SK-MEL-5 (cell line): Measurements from ENCODE around the gene CAMTA1. TPM values are rescaled to one million over a fixed set of nuclear protein-coding genes. Genes with fewer than 3 reads are reported as not detected.
"Not testable (repeated sequence)": the region's sequence is repeated elsewhere in the genome, so short reads cannot be mapped to it uniquely, and the experiment has no call there.

Experiments used
- DNase-seq: peaks from one replicate; pipeline ENCODE4 v3.0.0-alpha.2; 2016; ENCODE audit warnings: low read depth, low spot score
- in situ Hi-C: cut with HindIII; loops from 2 replicates; pipeline ENCODE4 v1.10.0; 2016; ENCODE audit warnings: low sequenced_read_pairs, high pct_unique_total_duplicates, low pct_unique_long_range_greater_than_20kb
- total RNA-seq: library from RNA; depleted of rRNA; stranded (reverse); fragments of >200 nt; shearing (Covaris generic); gene quantifications from 2 replicates; pipeline ENCODE4 v1.2.3, GENCODE V29; 2014

CAMTA1 gene
- total RNA-seq, 1 experiment from 2014 or later, result 47.4 TPM

DNA sequence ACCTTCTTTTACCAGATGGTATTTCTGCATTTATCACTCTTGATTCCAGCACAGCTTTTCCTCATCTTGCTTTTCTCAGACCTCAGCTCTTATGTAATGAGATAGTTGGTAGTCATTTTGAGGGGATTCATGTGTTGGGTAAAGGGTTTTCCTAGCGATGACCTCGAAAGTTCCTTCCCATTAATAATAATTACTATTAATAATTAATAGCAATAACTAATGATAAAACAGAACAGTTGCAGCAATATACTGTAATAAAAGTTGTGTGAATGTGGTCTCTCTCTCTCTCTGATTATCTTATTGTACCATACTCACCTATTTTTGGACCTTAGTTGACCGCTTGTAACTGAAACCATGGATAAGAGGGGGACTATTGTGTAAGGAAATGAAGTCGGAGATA, 14.2 kb downstream of the CAMTA1 start:
- in situ Hi-C loops, result no loop called here

GRCh38 chr1:6800745-6801144, 15.5 kb downstream of the CAMTA1 start:
- no peak for DNase-seq
- in situ Hi-C loops, result no loop called here

More for the DNA sequence above, 14.2 kb downstream of the CAMTA1 start:
- no peak for DNase-seq

DNA sequence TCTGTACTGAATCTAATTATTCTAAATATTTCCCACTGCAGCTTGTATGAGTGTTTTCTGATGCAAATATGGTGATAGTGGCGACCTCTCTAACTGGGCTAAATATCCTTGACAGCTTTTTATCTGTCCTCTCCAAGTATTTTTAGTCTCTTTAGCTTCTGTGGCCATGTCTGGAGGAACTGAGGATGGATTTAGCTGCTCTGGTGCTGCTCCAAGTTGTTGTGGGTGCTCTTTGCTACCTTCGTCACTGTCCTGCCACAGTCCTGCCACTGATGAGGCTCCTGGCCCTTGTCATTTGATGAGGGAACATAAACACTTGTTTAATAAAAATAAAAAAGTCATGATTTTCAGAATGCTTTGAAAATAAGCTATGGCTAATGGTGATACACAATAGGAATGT, 15.9 kb downstream of the CAMTA1 start:
- DNase-seq, result no peak
- in situ Hi-C loops, result no loop called here

DNA sequence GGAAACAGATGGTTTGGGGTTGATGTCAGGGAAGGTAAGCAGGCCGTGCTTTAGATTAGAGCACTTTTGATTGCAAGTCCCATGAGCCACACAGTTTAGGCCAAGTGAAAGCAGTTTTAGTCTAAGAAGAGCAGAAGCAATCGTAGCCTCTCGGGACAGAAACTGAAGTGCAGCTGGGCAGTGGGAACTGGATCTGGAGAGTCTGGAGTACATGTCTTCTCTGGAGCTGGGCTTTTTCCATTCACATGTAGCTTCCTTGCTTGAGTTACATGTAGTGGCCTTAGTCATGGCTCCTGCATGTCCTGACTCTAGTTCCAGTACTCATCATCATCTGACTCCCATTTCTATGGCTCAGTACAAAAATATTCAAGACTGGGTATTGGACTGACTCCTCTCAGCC, 16.7 kb downstream of the CAMTA1 start:
- no peak for DNase-seq

GRCh38 chr1:6802454-6802853, 17.2 kb downstream of the CAMTA1 start:
- no peak for DNase-seq
- in situ Hi-C loops, result no loop called here

More for the DNA sequence above, 16.7 kb downstream of the CAMTA1 start:
- in situ Hi-C loops, result no loop called here

GRCh38 chr1:6802893-6803292, 17.6 kb downstream of the CAMTA1 start:
- in situ Hi-C loops, result no loop called here

DNA sequence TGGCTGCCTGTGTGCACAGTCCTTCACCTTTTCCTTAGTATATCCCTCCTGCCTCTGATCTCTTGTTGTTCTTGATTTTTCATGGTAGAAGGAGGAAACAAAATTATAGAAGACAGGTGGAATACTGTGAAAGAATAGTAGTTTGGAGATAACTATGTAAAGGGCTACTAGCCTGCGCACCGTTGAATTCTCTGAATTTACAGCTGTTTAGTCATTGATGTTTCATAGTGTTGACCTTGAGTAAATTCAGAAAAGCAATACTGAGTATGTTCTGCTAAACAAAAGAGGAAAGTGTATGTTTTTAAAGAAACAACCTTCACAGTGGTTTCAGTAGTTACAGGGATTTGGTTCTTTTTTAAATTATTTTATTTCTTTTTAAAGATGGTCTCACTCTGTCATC, 18.1 kb downstream of the CAMTA1 start:
- no peak for DNase-seq
- in situ Hi-C loops, result no loop called here

More at GRCh38 chr1:6802893-6803292, 17.6 kb downstream of the CAMTA1 start:
- DNase-seq, result no peak

GRCh38 chr1:6805004-6805416, 19.8 kb downstream of the CAMTA1 start:
- DNase-seq, result no peak
- in situ Hi-C loops, result no loop called here

DNA sequence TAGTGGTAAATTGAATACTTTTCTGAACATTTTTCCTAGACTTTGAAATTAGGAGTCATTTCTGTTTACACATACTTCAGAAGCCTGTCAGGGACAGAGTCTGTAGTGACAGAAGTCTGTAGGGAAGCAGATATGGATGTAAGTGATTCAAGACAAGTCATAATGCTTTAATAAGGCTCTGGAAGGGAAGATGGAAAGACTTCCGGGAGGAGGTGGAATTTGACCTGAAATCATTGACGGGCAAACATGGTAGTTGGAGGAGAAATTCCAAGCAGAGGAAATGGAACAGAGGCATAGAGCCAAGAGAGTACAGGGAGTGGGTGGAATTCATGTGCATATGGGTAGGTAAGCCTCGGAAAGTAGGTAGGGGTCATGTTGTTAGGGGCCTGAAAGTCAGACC, 22.5 kb downstream of the CAMTA1 start:
- in situ Hi-C loops, result no loop called here
- no peak for DNase-seq

DNA sequence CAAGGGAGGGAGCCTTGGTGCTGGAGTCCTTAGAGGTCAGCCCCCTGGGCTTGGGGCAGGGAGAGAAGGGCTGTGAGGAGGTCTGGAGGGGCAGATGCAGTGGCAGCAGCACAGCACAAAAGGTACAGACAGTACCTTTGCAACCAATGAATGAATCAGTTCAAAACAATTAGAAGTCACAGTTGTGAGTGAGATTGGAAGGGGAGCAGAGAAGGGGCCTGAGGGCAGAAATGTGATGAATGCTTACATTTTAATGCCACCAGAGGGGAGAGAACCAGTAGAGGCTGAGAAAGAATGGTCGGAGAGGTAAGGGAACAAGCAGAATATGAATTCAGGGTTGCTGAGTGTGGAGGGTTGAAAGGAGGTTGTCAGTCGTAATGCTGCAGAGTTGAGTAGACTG, 24.2 kb downstream of the CAMTA1 start:
- in situ Hi-C loops, result no loop called here
- no peak for DNase-seq

DNA sequence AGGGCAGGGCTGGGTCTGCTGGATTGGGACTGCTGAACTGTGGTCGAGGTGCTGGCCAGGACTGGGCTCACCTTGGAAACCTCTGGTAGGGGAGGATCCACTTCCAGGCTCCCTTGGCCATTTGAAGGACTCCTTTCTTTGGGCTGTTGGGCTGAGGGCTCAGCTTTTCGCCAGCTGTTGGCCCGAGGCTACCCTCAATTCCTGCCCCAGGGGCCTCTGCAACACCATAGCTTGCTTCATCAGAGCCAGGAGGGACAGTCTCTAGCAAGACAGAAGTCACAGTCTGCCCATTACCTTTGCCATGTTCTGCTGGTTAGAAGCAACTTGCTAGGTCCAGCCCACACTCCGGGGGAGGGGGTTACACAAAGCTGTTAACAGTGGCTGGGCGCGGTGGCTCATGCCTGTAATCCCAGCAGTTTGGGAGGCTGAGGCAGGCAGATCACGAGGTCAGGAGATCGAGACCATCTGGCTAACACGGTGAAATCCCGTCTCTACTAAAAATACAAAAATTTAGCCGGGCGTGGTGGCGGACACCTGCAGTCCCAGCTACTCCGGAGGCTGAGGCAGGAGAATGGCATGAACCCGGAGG, 25.0 kb downstream of the CAMTA1 start:
- DNase-seq, in situ Hi-C loops: not testable (repeated sequence)

GRCh38 chr1:6811583-6811982, 26.3 kb downstream of the CAMTA1 start:
- DNase-seq, result no peak
- in situ Hi-C loops, result no loop called here

- no peak for DNase-seq
- in situ Hi-C loops, result no loop called here
Observed at GRCh38 chr1:6813165-6813564, 27.9 kb downstream of the CAMTA1 start.

GRCh38 chr1:6815726-6816125, 30.5 kb downstream of the CAMTA1 start:
- no peak for DNase-seq
- in situ Hi-C loops, result no loop called here

DNA sequence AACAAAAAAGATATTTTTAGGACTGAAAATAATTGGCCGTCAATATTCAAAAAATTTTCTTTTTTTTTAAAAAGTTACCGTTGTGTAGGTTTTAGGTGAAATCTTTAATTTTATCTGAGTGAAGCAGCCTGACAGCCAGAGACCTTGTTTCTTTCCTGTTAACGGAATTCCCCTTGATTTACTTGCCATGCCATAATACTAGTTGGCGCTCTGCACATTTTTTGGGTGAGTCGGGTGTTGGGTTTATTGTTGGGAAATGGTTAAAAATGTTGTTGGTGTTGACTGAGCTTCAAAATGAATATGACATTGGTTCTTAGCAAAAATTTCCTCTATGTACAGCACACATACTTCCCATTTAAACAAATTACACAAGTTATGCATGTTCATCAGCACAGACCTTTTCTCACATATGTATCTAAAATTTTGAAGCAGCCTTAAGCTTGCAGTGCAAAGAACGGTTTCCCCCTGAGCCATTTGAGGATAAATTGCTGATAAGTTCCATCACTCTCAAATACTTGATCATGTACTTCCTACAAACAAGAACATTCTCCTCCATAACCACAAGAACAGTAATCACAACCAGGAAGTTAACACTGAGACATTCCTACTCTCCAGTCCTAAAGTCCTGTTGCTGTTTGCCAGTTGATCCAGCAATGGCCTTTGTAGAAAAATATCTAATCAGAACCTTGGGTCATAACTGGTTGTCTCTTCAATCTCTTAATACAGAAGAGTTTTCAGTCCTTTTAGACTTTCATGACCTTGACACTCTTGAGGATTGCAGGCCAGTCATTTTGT, 34.2 kb downstream of the CAMTA1 start:
- in situ Hi-C loops, result no loop called here
- no peak for DNase-seq

DNA sequence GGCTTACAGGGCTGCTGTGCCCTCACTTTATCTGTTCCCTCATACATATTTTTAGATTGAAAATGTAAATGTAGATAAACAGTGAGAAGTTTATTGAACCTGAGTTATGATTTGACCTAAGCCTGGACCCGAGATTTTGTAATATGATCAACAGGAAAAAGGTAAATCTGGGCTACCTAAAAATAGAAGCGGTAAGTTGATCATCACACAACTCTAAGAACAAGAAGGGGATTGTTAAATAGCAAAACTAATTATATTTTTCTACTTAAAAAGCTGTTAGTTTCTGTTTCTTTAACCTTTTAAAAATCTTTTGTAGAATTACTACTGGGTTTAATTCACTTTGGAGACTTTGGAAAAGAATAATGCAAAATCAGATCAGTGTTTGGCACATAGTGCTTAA, 35.6 kb downstream of the CAMTA1 start:
- in situ Hi-C loops, result no loop called here
- no peak for DNase-seq

DNA sequence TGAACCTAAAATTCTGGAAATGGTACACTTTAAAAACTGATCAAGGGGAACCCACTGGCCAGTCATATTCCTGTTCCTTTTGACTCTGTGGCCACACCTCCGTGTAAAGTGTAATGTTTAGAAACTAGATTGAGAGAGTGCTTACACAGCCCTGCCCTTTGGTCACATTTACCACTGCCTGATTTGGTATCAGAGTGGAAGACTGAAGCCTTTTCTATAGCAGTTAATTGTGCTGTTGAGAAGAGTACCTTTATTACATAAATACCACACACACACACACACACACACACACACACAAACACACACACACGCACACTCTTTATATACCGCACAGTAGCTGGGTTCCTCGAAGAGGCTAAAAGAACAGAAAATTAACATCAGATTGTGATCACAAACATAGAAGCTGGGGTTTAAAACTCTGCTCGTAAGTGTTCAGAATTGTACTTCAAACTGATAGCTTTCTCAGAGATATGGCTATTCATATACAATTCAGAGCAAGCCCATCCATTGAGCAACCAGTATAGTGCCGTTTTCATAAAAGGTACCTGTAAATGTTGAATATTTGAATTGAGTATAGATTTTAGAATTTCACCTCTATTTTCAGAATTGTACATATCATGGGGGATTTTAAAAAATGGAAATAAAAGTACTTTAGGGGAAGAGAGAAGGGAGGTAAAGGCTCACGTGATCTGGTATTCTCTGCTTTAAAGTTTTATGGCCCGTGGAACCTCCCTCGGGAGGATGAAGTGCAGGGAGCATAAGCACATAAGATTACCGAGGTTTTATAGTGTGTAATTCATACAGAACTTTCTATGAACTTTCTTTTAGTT, 37.5 kb downstream of the CAMTA1 start:
- no peak for DNase-seq
- in situ Hi-C loops, result no loop called here

DNA sequence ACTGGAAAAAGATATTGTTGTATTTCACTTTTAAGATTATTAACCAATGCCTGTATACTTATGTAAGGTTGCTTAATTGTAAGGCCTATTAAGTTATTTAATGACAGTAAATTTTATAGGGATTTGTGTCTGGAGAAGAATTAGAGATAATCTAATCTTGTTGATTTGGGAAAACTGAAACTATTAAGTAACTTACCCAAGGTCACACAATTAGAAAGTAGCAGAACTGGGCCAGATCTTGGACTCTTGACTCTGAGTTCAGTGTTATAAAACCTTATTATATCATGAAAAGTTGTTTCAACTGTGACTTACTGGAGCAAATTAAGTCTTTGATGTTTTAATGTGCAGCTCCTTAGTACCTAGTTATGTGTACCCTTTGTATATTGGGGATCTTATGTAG, 38.5 kb downstream of the CAMTA1 start:
- in situ Hi-C loops, result no loop called here
- DNase-seq, result no peak
